ENCODE data around the gene MMP24OS.

Gene MMP24OS

GRCh38 chr20:35246723-35247122 lies 31.2 kb downstream of the MMP24OS start:
- Histone ChIP-seq H3K27me3 (ENCODE audit: insufficient read depth, poor library complexity, severe bottlenecking) (no peaks in the 10 kb centered on the region), H3K4me3 (replicated peaks; ENCODE audit: insufficient read depth, low read length) (no peak overlapping the region), H3K27ac (replicated peaks) (no peak overlapping the region)
- DNase-seq (ENCODE audit: low read depth in 1 of 2, low spot score in 1 of 2): no peak
- TF ChIP-seq REST (IDR thresholded peaks at IDR 0.05; ENCODE audit: insufficient replicate concordance, low read depth) (no peak), SPI1 (IDR thresholded peaks at IDR 0.05; ENCODE audit: borderline replicate concordance, low read depth) (no peak), GABPA (IDR thresholded peaks at IDR 0.05; ENCODE audit: low read depth) (no peak), CTCF (IDR thresholded peaks at IDR 0.05; ENCODE audit: insufficient read depth, low read length) (no peak), POLR2AphosphoS5 (IDR thresholded peaks at IDR 0.05; ENCODE audit: low read depth) (no peak)

- H3K27me3 ChIP-seq (ENCODE audit: insufficient read depth, poor library complexity, severe bottlenecking): no peaks in the 10 kb centered on the region
- H3K27ac ChIP-seq (replicated peaks): no peak overlapping the region
- H3K4me3 ChIP-seq (replicated peaks; ENCODE audit: insufficient read depth, low read length): no peak overlapping the region
- no peak for DNase-seq (ENCODE audit: low read depth in 1 of 2, low spot score in 1 of 2)
- no peak for TF ChIP-seq SPI1 (IDR thresholded peaks at IDR 0.05; ENCODE audit: borderline replicate concordance, low read depth)
- no peak for TF ChIP-seq GABPA (IDR thresholded peaks at IDR 0.05; ENCODE audit: low read depth)
- TF ChIP-seq POLR2AphosphoS5 (IDR thresholded peaks at IDR 0.05; ENCODE audit: low read depth): no peak
- no peak for TF ChIP-seq CTCF (IDR thresholded peaks at IDR 0.05; ENCODE audit: insufficient read depth, low read length)
- TF ChIP-seq REST (IDR thresholded peaks at IDR 0.05; ENCODE audit: insufficient replicate concordance, low read depth): no peak
These were observed 33.9 kb downstream of the MMP24OS start for GRCh38 chr20:35243986-35244385.

- TF ChIP-seq GABPA (IDR thresholded peaks at IDR 0.05; ENCODE audit: low read depth) (no peak), CTCF (IDR thresholded peaks at IDR 0.05; ENCODE audit: insufficient read depth, low read length) (no peak), REST (IDR thresholded peaks at IDR 0.05; ENCODE audit: insufficient replicate concordance, low read depth) (no peak), SPI1 (IDR thresholded peaks at IDR 0.05; ENCODE audit: borderline replicate concordance, low read depth) (no peak), POLR2AphosphoS5 (IDR thresholded peaks at IDR 0.05; ENCODE audit: low read depth) (no peak)
- Histone ChIP-seq H3K27me3 (ENCODE audit: insufficient read depth, poor library complexity, severe bottlenecking) (no peaks in the 10 kb centered on the region), H3K4me3 (replicated peaks; ENCODE audit: insufficient read depth, low read length) (no peak overlapping the region)
These were observed 34.6 kb downstream of the MMP24OS start for GRCh38 chr20:35243317-35243716.

More at GRCh38 chr20:35243317-35243716, 34.6 kb downstream of the MMP24OS start:
- no peak for DNase-seq (ENCODE audit: low read depth in 1 of 2, low spot score in 1 of 2)
- no peak overlapping the region for H3K27ac ChIP-seq (replicated peaks)
